ENCODE results near the gene PDE11A.

DNA sequence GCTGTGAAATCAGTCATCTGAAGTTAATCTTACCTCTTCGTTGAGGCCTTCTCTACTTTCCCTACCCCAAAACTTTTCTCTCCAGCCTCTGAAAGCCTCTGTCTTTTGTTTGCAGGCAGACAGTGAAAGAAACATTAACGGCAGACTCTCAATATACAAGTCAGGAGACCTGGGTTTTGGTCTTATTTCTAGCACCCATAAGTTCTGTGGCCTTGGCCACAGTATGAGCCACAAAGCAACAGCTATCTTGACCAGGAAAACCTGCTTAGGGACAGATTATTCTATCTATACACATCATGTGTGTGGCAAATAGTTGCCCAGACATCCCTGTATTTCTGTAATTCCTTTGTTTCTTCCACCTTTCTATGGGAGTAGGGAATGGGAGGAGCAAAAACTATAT, 361.7 kb downstream of the PDE11A start:
- TF ChIP-seq HDAC1 (CRISPR knock-in tag; IDR thresholded peaks at IDR 0.05) (no peak), DBP (CRISPR knock-in tag; IDR thresholded peaks at IDR 0.05; ENCODE audit: not compliant biosample characterization) (no peak), SETDB1 (CRISPR knock-in tag; IDR thresholded peaks at IDR 0.05; ENCODE audit: borderline replicate concordance) (no peak), CBX5 (CRISPR knock-in tag; IDR thresholded peaks at IDR 0.05; ENCODE audit: borderline replicate concordance) (no peak), GABPB1 (CRISPR knock-in tag; IDR thresholded peaks at IDR 0.05) (no peak), EP300 (IDR thresholded peaks at IDR 0.05; ENCODE audit: low read depth in 2 of 2, low read length in 2 of 2) (no peak), EP300 (CRISPR knock-in tag; IDR thresholded peaks at IDR 0.05; ENCODE audit: borderline replicate concordance) (no peak), NAIF1 (CRISPR knock-in tag; IDR thresholded peaks at IDR 0.05; ENCODE audit: borderline replicate concordance) (no peak), ETS1 (CRISPR knock-in tag; IDR thresholded peaks at IDR 0.05) (no peak), USF2 (IDR thresholded peaks at IDR 0.05; ENCODE audit: low read depth, low read length) (no peak), USF2 (CRISPR knock-in tag; IDR thresholded peaks at IDR 0.05; ENCODE audit: borderline replicate concordance) (no peak), ZNF557 (CRISPR knock-in tag; IDR thresholded peaks at IDR 0.05) (no peak), ZNF773 (CRISPR knock-in tag; IDR thresholded peaks at IDR 0.05; ENCODE audit: borderline replicate concordance) (no peak), XRCC5 (optimal IDR thresholded peaks at IDR 0.05; ENCODE audit: low read length) (no peak), SUZ12 (IDR thresholded peaks at IDR 0.05; ENCODE audit: low read depth, low read length) (no peak)
